HL-60 (cell line): ENCODE data around the gene CTBS.

Experiments
- CTCF ChIP-seq: IDR thresholded peaks from one replicate; pipeline ENCODE4 v1.5.1; 2011; ENCODE audit warnings: low read length, control low read depth, inconsistent platforms; ENCODE audit not compliant: insufficient read depth
- GABPA ChIP-seq: IDR thresholded peaks from 2 replicates; pipeline ENCODE4 v1.6.1; 2012; ENCODE audit warnings: low read depth
- POLR2AphosphoS5 ChIP-seq: IDR thresholded peaks from 2 replicates; pipeline ENCODE4 v1.6.1; 2012; ENCODE audit warnings: low read depth
- REST ChIP-seq: IDR thresholded peaks from 2 replicates; pipeline ENCODE4 v1.6.1; 2012; ENCODE audit warnings: low read depth; ENCODE audit not compliant: insufficient replicate concordance
- SPI1 ChIP-seq: IDR thresholded peaks from 2 replicates; pipeline ENCODE4 v1.6.1; 2012; ENCODE audit warnings: low read depth, mild to moderate bottlenecking, borderline replicate concordance

DNA sequence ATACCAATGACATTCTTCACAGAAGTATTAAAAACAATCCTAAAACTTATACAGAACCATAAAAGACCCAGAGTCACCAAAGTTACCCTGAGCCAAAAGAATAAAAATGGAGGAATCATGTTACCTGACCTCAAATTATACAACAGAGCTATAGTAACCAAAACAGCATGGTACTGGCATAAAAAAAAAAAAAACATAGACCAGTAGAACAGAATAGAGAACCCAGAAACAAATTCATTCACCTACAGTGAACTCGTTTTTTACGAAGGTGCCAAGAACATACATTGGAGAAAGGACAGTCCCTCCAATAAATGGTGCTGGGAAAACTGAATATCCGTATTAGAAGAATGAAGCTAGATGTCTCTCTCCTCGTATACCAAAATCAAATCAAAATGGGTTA, 65.2 kb downstream of the CTBS start:
- TF ChIP-seq CTCF (no peak), REST (no peak), GABPA (no peak), POLR2AphosphoS5 (no peak), SPI1 (no peak)
